Measurements from ENCODE around the gene GAB2. TPM values are rescaled to one million over a fixed set of nuclear protein-coding genes. Genes with fewer than 3 reads are reported as not detected.

Gene GAB2
- polyA plus RNA-seq, 2 of the 4 experiments (the other 2 are of a cell fraction): 2.8 to 4.7 TPM

DNA sequence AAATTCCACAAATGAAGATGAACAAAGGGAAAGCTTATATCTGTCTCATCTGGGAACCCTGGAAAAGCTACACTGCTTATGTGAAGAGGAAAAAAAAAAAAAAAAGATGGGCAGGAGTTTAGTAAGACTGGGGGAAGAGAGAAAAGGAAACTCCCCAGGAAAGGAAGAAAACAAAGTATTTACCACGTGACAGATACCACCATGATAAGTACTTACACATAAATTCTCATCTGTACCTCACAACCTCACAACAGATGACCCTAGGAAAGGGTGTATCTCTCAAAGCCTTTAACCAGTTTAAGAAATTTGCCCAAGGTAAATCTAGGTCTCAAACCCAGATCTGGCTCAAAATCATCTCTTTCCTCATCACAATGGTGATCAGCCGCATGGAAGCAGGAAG, 77.1 kb downstream of the GAB2 start (continued):
- TF ChIP-seq FOSL2 (IDR thresholded peaks at IDR 0.05) (no peak), FOSL2 (CRISPR knock-in tag; IDR thresholded peaks at IDR 0.05) (no peak), HDAC2 (IDR thresholded peaks at IDR 0.05) (no peak)

DNA sequence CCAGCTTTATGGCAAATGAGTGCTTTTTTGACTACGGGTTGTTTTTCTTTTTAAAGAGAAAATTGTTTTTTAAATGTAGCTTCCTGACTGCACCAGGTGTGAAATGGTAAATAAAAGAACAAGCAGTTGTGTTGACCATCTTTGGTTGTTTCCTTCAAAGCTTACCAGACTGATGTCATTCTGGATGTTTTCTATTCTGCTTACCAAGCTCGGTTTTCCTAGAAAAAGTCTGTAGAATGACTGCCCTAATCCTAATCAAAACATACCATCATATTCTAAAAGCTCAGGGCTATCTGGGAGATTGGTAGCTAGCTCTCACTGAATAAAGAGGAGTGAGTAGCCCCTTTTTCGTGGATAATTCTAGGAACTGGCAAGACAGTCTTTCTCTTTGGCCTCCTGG, 77.7 kb downstream of the GAB2 start:
- CTCF ChIA-PET: no interaction called here
- Histone ChIP-seq H3K4me1 (0 out of 3 replicates have a peak, but pooled peaks cover 3% of the 10 kb centered on the region), H3K4me2 (no peak overlapping the region), H3K9me3 (peaks cover 4% of the 10 kb centered on the region; the same call in 1 of the 3 replicates), H3K27ac (no peak overlapping the region), H3K4me3 (no peak overlapping the region)
- POLR2A ChIA-PET: no interaction called here
- ATAC-seq: no peak
- FAIRE-seq: no peak
- no peak for DNase-seq (ENCODE audit: low read depth in 1 of 2, low spot score in 1 of 2)
- 46% methylated on average over 3 of the region's 3 CpGs for WGBS (ENCODE audit: missing lambda C conversion rate)
- TF ChIP-seq, protein P1, sequence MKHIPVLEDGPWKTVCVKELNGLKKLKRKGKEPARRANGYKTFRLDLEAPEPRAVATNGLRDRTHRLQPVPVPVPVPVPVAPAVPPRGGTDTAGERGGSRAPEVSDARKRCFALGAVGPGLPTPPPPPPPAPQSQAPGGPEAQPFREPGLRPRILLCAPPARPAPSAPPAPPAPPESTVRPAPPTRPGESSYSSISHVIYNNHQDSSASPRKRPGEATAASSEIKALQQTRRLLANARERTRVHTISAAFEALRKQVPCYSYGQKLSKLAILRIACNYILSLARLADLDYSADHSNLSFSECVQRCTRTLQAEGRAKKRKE (CRISPR knock-in tag; IDR thresholded peaks at IDR 0.05; ENCODE audit: low read depth): no peak
- TF ChIP-seq JUNB (IDR thresholded peaks at IDR 0.05) (no peak), NR3C1 (IDR thresholded peaks at IDR 0.05) (no peak), JUN (IDR thresholded peaks at IDR 0.05) (no peak), EHMT2 (IDR thresholded peaks at IDR 0.05; ENCODE audit: low read depth) (no peak)
- TF ChIP-seq, protein P2, sequence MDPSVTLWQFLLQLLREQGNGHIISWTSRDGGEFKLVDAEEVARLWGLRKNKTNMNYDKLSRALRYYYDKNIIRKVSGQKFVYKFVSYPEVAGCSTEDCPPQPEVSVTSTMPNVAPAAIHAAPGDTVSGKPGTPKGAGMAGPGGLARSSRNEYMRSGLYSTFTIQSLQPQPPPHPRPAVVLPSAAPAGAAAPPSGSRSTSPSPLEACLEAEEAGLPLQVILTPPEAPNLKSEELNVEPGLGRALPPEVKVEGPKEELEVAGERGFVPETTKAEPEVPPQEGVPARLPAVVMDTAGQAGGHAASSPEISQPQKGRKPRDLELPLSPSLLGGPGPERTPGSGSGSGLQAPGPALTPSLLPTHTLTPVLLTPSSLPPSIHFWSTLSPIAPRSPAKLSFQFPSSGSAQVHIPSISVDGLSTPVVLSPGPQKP (IDR thresholded peaks at IDR 0.05; ENCODE audit: low read depth, low read length): no peak
- TF ChIP-seq, protein P3, sequence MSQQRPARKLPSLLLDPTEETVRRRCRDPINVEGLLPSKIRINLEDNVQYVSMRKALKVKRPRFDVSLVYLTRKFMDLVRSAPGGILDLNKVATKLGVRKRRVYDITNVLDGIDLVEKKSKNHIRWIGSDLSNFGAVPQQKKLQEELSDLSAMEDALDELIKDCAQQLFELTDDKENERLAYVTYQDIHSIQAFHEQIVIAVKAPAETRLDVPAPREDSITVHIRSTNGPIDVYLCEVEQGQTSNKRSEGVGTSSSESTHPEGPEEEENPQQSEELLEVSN (IDR thresholded peaks at IDR 0.05; ENCODE audit: borderline replicate concordance, low read depth): no peak

DNA sequence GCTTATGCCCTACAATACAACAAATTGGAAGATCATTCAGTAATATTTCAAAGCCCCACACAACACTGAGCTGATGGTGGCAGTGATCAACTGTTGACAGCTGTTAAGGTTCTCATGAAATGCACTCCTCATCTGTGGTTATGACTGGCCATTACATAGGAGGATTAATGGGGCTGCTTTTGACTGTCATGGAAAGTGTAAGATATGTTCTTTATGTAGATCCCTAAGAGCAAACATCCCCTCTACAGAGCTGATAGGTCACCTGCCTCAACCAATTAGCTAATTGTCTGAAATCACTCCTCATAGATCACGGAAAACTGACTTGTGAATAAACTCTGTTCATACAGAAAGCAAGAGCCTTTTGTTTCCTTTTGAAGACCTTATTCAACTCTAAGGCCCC, 78.1 kb downstream of the GAB2 start:
- TF ChIP-seq MAFK (IDR thresholded peaks at IDR 0.05; ENCODE audit: partially characterized antibody): no peak
- WGBS (ENCODE audit: missing lambda C conversion rate): 84% methylated on average over 1 of the region's 1 CpG
- ATAC-seq (no peak), DNase-seq (ENCODE audit: low read depth in 1 of 2, low spot score in 1 of 2) (no peak), FAIRE-seq (no peak)
- Histone ChIP-seq H3K4me2 (no peak overlapping the region), H3K4me3 (no peak overlapping the region), H3K27ac (no peak overlapping the region), H3K4me1 (0 out of 3 replicates have a peak, but pooled peaks cover 3% of the 10 kb centered on the region), H3K9me3 (peaks cover 4% of the 10 kb centered on the region; the same call in 1 of the 3 replicates)
- POLR2A ChIA-PET: no interaction called here
- CTCF ChIA-PET: no interaction called here

DNA sequence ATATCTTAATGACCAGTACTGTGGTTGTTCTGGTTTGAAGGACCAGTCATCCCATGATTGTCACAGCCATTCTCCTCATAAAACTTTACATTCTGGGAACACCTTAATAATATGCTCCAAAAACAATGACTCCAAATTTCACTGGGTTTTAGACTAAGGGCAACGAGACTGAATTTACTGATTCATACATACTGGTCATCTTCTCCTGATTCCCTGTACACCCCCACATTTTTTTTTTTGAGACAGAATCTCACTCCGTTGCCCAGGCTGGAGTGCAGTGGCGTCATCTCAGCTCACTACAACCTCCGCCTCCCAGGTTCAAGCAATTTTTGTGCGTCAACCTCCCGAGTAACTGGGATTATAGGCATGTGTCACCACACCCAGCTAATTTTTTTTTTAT, 78.9 kb downstream of the GAB2 start:
- DNase-seq (ENCODE audit: low read depth in 1 of 2, low spot score in 1 of 2): no peak
- CTCF ChIA-PET: no interaction called here
- Histone ChIP-seq H3K4me1 (0 out of 3 replicates have a peak, but pooled peaks cover 3% of the 10 kb centered on the region), H3K4me2 (no peak overlapping the region), H3K4me3 (no peak overlapping the region), H3K9me3 (peaks cover 4% of the 10 kb centered on the region; the same call in 1 of the 3 replicates), H3K27ac (no peak overlapping the region)
- no peak for FAIRE-seq
- ATAC-seq: no peak
- POLR2A ChIA-PET: no interaction called here
- 86% methylated on average over 6 of the region's 6 CpGs for WGBS (ENCODE audit: missing lambda C conversion rate)
- TF ChIP-seq CEBPB (IDR thresholded peaks at IDR 0.05) (no peak), CBX8 (IDR thresholded peaks at IDR 0.05) (no peak), HOXA7 (CRISPR knock-in tag; IDR thresholded peaks at IDR 0.05) (no peak), BHLHE40 (IDR thresholded peaks at IDR 0.05; ENCODE audit: low read depth, low read length) (no peak), EP300 (IDR thresholded peaks at IDR 0.05) (no peak), NR3C1 (IDR thresholded peaks at IDR 0.05) (no peak), FOSB (CRISPR knock-in tag; IDR thresholded peaks at IDR 0.05) (no peak)
- TF ChIP-seq, protein P4, sequence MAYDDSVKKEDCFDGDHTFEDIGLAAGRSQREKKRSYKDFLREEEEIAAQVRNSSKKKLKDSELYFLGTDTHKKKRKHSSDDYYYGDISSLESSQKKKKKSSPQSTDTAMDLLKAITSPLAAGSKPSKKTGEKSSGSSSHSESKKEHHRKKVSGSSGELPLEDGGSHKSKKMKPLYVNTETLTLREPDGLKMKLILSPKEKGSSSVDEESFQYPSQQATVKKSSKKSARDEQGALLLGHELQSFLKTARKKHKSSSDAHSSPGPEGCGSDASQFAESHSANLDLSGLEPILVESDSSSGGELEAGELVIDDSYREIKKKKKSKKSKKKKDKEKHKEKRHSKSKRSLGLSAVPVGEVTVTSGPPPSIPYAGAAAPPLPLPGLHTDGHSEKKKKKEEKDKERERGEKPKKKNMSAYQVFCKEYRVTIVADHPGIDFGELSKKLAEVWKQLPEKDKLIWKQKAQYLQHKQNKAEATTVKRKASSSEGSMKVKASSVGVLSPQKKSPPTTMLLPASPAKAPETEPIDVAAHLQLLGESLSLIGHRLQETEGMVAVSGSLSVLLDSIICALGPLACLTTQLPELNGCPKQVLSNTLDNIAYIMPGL (CRISPR knock-in tag; IDR thresholded peaks at IDR 0.05; ENCODE audit: borderline replicate concordance): no peak
